Coronary artery (tissue), 2 donors: ENCODE measurements around the gene PARVA.

Experiments used
- DNase-seq: peaks from one replicate; pipeline ENCODE4 v3.0.0-alpha.2; 2017; ENCODE audit warnings: low spot score
- H3K27ac ChIP-seq, 2 donors: fragments of 200-600 bp; sonication (generic); one replicate each; pipeline ENCODE4 v1.5.1; 2016 to 2019
- H3K4me3 ChIP-seq: fragments of 200-600 bp; sonication (generic); 2 replicates; pipeline ENCODE4 v1.5.1; 2016; ENCODE audit warnings: mild to moderate bottlenecking, moderate library complexity
- TF ChIP-seq, protein P1 (sequence below): fragments of 200-600 bp; sonication (generic); IDR thresholded peaks from one replicate; pipeline ENCODE4 v1.5.1; 2019; ENCODE audit warnings: antibody characterized with exemption

The PARVA gene

DNA sequence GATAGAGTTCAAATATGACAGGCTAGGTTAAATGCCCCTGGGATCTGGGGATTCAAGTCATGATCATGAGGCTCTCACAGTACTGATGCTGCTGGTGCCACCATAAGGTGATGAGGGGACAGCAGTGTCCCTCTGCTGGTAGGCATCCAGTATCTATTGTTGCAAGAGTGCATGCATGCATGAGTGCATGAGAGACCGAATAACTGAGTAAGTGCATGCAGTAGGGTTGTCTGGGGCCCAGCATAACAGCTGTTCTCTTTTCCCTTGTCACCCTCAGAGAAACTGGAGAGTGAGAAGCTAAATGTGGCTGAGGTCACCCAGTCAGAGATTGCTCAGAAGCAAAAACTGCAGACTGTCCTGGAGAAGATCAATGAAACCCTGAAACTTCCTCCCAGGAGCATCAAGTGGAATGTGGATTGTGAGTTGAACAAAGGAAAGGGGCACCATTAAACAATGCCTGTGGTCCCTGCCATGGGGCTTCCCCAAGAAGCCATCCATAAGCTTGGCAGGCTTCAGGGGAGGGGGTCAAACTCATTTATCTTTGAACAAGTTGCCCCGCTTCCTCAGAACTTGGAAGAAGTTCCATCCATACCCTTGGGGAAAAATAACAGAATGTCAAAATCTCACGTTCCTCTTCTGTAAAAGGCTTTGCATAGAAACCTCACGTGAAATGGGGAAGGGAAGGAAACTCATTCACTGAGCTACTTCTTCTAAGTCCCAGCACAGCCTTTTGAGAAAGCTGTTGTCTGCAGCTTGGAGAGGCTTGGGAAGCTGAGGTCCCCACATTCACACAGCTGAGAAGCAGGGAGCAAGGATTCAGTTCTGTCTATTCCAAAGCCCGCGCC is 119.0 kb downstream of the PARVA start:
- no peak for DNase-seq
- H3K4me3 ChIP-seq, result no peak overlapping the region
- TF ChIP-seq, protein P1, sequence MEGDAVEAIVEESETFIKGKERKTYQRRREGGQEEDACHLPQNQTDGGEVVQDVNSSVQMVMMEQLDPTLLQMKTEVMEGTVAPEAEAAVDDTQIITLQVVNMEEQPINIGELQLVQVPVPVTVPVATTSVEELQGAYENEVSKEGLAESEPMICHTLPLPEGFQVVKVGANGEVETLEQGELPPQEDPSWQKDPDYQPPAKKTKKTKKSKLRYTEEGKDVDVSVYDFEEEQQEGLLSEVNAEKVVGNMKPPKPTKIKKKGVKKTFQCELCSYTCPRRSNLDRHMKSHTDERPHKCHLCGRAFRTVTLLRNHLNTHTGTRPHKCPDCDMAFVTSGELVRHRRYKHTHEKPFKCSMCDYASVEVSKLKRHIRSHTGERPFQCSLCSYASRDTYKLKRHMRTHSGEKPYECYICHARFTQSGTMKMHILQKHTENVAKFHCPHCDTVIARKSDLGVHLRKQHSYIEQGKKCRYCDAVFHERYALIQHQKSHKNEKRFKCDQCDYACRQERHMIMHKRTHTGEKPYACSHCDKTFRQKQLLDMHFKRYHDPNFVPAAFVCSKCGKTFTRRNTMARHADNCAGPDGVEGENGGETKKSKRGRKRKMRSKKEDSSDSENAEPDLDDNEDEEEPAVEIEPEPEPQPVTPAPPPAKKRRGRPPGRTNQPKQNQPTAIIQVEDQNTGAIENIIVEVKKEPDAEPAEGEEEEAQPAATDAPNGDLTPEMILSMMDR, result no peak
- H3K27ac ChIP-seq, result no peak overlapping the region

GRCh38 chr11:12497431-12497830 is 120.1 kb downstream of the PARVA start:
- TF ChIP-seq, protein P1, result no peak
- Histone ChIP-seq H3K4me3 (no peak overlapping the region), H3K27ac (no peak overlapping the region)
- no peak for DNase-seq

- DNase-seq, result no peak
- H3K4me3 ChIP-seq, result no peak overlapping the region
- H3K27ac ChIP-seq, result no peak overlapping the region
Observed at GRCh38 chr11:12499071-12499470, 121.7 kb downstream of the PARVA start.

DNA sequence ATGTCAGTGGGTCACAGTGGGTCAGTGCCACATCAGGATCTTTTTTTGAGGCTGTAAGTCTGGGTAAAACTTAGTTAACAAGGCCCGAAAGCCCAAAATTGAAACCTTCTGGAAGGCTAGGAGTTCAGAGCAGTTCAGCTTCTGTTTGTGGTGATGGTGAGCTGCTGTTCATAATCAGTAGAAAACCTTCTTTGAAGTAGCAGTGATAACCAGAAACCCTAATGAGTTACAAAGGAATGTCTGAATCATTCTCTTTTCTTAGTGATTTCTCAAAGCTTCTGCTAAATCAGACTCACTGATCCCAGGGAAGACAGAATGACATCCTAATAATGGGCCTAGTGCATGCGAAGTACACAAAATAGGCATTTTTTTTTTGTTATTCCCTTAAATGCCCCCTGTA is 124.7 kb downstream of the PARVA start:
- DNase-seq, result no peak
- Histone ChIP-seq H3K4me3 (no peak overlapping the region), H3K27ac (no peak overlapping the region)
- TF ChIP-seq, protein P1, result no peak

More at GRCh38 chr11:12499071-12499470, 121.7 kb downstream of the PARVA start:
- TF ChIP-seq, protein P1, result no peak

DNA sequence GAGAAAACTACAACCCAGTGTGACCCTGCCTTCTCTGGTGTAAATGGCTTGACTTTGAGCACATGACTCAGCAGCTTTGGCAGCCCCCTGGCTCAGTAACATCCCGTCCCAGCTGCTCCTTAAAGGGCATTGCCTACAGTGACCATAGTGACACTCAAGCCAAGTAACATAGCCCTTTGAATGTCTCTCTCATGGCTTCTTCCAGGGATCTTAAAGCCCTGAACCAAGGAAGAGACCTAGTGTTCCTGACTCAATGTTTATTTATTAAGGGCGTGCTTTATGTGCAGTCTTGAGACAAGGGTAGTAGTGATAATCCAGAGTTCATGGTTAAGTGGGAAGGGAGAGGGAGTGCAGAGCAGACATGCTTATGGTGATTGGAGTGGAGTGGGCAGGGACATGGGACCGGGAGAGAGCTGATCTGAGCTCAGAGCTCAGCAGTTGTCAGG is 125.7 kb downstream of the PARVA start:
- TF ChIP-seq, protein P1, result no peak
- Histone ChIP-seq H3K27ac (peak overlapping the region in 1 of 2 donors; percentile 49), H3K4me3 (no peak overlapping the region)
- no peak for DNase-seq

- DNase-seq, result no peak
- H3K27ac ChIP-seq, result no peak overlapping the region
- TF ChIP-seq, protein P1, result no peak
- H3K4me3 ChIP-seq, result no peak overlapping the region
Observed at GRCh38 chr11:12503886-12504285, 126.5 kb downstream of the PARVA start.

- Histone ChIP-seq H3K27ac (no peak overlapping the region), H3K4me3 (no peak overlapping the region)
- TF ChIP-seq, protein P1, result no peak
- DNase-seq, result no peak
Observed at GRCh38 chr11:12505183-12505582, 127.8 kb downstream of the PARVA start.
